ENCODE measurements around the gene MKNK2.
"Not testable (repeated sequence)": the region's sequence is repeated elsewhere in the genome, so short reads cannot be mapped to it uniquely, and the experiment has no call there.

MKNK2 gene

GRCh38 chr19:2043251-2043641 lies 7.8 kb downstream of the MKNK2 start:
- no peak for DNase-seq

GRCh38 chr19:2042485-2043250 lies 8.4 kb downstream of the MKNK2 start:
- no peak for DNase-seq

- DNase-seq: peak; percentile 100
Measured at GRCh38 chr19:2041683-2042484, 9.2 kb downstream of the MKNK2 start.

- no peak for DNase-seq
Measured at GRCh38 chr19:2041433-2041682, 9.7 kb downstream of the MKNK2 start.

DNA sequence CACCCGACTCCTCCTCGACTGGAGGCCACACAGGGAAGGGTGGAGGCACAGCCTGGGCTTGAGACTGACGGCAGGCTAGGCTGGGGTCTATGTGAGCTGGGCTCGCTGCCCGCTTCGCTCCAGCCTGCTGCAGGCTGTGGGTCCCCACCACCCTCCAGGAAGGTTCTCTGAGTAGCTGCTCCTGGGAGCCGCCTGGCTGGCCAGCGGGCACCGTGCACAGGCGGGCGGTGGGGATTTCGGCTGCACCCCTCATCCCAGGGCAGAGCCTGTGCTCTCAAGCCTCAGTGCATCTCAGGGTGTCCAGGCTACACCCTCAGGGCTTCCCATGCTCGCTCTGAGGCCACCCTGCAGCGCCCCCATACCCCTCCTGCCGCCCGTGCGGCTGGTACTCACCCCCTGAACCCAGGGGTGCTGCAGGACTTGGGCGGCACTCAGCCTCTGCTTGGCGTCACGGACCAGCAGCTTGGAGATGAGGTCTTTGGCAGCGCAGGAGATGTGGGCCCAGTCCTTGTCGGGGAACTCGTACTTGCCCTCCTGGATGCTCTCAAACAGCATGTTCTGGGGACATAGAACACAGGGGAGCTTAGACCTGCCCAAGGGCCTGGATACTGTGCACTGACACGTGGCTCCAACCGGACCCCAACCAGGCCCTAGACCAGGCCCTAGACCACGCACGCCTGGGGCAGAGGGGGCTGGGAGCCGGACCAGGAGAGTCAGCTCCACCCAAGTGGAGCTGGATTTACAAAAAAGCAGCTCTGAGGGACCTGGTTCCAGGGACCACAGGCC lies 10.2 kb downstream of the MKNK2 start:
- no peak for DNase-seq

GRCh38 chr19:2039959-2040646 lies 10.9 kb downstream of the MKNK2 start:
- DNase-seq: no peak

- DNase-seq: no peak
Measured at GRCh38 chr19:2039089-2039958, 11.7 kb downstream of the MKNK2 start.

DNA sequence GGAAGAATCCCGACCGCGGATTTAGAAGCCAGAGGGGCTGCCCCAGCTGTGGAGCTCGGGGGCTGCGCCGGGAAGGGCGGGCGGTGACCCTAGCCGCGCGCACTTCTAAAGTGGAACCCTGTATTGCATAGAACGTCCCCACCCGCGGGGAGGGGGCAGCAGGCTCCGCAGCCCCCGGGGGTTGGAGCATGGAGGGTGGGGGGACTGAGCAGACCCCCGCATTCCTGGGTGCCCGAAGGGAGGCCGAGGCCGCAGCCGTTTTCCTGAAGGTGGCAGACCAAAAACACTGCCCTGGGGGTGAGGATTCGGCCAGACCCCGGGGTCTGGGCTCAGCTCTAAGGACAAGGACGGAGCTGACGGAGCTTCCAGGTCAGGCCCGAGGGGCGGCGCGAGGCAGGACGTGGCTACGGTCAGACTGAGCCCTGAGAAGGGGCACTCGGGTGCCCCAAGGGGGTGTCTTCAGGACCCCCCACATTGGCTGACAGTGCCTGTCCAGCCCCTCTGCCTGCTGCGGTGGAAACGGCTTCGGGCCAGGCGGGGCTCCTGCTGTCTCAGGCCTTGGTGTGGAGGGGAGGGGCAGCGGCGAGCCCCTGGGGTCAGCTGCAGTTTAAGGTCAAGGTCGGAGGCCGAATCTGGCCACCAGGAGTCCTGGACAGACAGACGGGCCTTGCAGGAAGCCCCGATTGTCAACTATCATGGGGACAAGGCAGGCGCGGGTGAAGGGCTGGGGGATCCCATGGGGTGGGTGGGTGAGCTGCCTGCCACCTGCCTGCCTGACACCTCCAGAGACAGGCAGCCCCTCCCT lies 12.6 kb downstream of the MKNK2 start:
- DNase-seq: no peak

DNA sequence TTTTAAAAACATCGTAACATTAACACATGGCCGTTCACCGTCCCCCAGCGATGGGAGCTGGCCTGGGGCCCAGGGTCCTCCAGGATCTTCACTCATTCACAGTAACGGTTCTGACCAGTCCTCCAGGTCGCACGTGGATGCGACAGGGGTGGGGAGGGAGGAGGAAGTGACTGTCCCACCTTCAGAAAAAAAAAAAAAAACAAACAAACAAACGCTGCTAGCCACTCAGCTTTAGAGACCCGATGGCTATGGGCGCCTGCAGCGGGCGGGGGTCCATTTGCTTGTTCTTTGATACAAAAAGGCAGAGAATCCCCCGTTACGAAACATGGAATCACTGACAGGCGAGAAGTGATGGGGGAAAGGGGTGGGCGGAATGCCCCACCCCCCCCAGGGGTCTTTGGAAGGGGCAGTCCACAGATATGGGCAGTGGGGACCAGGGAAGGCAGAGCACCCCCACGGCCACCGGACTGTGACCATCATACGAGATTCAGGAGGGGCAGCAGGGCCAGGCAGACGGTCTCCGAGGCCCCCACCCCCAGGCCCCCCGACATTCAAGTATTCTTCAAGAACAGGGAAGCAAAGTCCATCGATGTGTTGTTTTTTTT lies 13.3 kb downstream of the MKNK2 start:
- DNase-seq: no peak

DNA sequence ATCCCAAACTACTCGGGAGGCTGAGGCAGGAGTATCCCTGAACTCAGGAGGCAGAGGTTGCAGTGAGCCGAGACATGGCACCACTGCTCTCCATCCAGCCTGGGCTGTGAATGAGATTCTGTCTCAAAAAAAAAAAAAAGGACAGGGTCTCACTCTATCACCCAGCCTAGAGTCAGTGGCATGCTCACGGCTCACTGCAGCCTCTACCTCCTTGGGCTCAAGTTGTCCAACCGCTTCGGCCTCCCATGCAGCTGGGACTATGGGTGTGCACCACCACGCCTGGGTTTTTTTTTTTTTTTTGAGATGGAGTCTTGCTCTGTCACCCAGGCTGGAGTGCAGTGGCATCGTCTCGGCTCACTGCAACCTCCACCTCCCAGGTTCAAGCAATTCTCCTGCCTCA lies 14.6 kb downstream of the MKNK2 start:
- DNase-seq: no peak

GRCh38 chr19:2035590-2035991 lies 15.5 kb downstream of the MKNK2 start:
- no peak for DNase-seq

GRCh38 chr19:2034729-2035589 lies 16.1 kb downstream of the MKNK2 start:
- no peak for DNase-seq

- not testable (repeated sequence) for DNase-seq
Measured at GRCh38 chr19:2034253-2034652, 16.8 kb downstream of the MKNK2 start.

GRCh38 chr19:2033825-2034159 lies 17.3 kb downstream of the MKNK2 start:
- DNase-seq: no peak

- DNase-seq: no peak
Measured at GRCh38 chr19:2033115-2033824, 17.8 kb downstream of the MKNK2 start.

DNA sequence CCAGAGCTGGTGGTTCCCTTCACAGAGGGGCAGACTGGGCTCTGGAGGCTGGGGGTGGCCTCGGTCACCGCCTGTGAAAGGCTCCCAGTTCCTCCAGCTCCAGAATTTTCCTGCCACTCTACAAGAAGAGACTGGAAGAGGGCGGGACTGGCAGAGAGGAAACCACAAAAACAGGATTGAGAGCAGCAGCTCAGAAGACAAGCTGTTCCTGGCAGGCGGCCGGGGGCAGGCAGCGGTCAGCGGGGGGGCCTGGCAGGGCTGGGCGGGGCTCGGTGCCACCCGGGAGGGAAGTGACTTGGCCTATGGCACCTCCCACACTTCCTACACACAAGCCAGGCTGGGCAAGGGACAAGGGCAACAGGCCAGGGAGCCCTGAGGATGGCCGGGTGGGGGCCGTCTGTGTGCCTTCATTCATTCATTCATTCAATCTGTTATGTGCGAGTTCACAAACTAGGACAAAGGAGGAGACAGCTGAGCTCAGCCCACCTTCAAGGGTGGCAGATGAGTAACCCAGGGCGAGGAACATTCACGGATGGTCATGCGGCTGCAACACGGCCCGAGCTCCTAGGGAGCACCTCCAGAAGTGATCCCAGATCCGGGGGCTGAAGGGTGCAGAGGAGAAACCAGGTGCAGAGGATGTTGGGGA lies 18.6 kb downstream of the MKNK2 start:
- no peak for DNase-seq

- no peak for DNase-seq
Measured at GRCh38 chr19:2027361-2027760, 23.7 kb downstream of the MKNK2 start.

DNA sequence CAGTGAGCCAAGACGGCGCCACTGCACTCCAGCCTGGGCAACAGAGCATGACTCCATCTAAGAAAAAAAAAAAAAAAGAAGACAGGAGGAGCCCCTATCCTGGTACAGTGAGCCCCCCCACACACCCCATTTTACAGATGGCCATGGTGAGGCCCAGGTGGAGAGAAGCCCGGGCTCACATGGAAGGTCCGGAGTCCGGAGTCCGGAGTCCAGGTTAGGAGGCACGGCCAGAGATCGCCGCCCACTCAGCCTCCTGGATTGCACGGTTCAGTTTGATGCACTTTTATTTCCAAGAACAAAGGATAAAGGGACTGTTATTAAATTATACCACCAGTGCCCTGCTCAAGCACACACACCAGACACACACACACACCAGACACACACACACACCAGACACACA lies 24.3 kb downstream of the MKNK2 start:
- no peak for DNase-seq

GRCh38 chr19:2022289-2022688 lies 28.8 kb downstream of the MKNK2 start:
- no peak for DNase-seq

Data from activated gamma-delta T cell (primary cell).